Keratinocyte (primary cell): ENCODE results near the gene RSPH1. TPM values are rescaled to one million over a fixed set of nuclear protein-coding genes. Genes with fewer than 3 reads are reported as not detected.

Experiments
- DNase-seq: peaks from one replicate; pipeline ENCODE4 v3.0.0-alpha.2; 2011; ENCODE audit warnings: low read depth, missing footprints, low spot score
- FAIRE-seq: peaks from 2 replicates; lab custom pipeline; 2011; peaks lifted over from hg19 to GRCh38; lab: Jason Lieb, UNC
- H2AFZ ChIP-seq: 2 replicates; pipeline ENCODE4 v1.6.0; 2012; ENCODE audit warnings: low read length, control low read depth, inconsistent platforms; ENCODE audit not compliant: control insufficient read depth
- H3K27ac ChIP-seq: 2 replicates; pipeline ENCODE4 v1.5.1; 2011; ENCODE audit warnings: low read length; ENCODE audit not compliant: control insufficient read depth, insufficient read depth
- H3K27me3 ChIP-seq: 3 replicates; pipeline ENCODE4 v1.6.0; 2011; ENCODE audit warnings: low read length; ENCODE audit not compliant: control insufficient read depth, insufficient read depth; ENCODE audit errors: extremely low read depth
- H3K36me3 ChIP-seq, 2 experiments: 2 replicates in 1 of 2; 3 replicates in 1 of 2; pipeline ENCODE4 v1.5.1; 2011; ENCODE audit warnings: low read length in 2 of 2, mild to moderate bottlenecking in 1 of 2; ENCODE audit not compliant: control insufficient read depth in 2 of 2, insufficient read depth in 2 of 2; ENCODE audit errors: extremely low read depth in 1 of 2
- H3K4me1 ChIP-seq: 3 replicates; pipeline ENCODE4 v1.5.1; 2011; ENCODE audit warnings: low read length; ENCODE audit not compliant: control insufficient read depth, insufficient read depth; ENCODE audit errors: extremely low read depth
- H3K4me2 ChIP-seq: 3 replicates; pipeline ENCODE4 v1.6.0; 2011; ENCODE audit warnings: low read depth, low read length; ENCODE audit not compliant: control insufficient read depth, insufficient read depth; ENCODE audit errors: extremely low read depth
- H3K4me3 ChIP-seq, 3 experiments: fragments of 200-600 bp in 1 of 3; sonication (generic) in 1 of 3; 2 replicates in 2 of 3; 3 replicates in 1 of 3; pipeline ENCODE4 v1.5.1; 2011 to 2016; ENCODE audit warnings: low read length in 3 of 3, mild to moderate bottlenecking in 3 of 3, control low read depth in 2 of 3, inconsistent platforms in 1 of 3, low read depth in 1 of 3, mixed read lengths in 1 of 3, mixed run types in 1 of 3, moderate library complexity in 1 of 3; ENCODE audit not compliant: control insufficient read depth in 2 of 3, insufficient read depth in 2 of 3; ENCODE audit errors: extremely low read depth in 1 of 3
- H3K79me2 ChIP-seq: 2 replicates; pipeline ENCODE4 v1.6.0; 2012; ENCODE audit warnings: low read length; ENCODE audit not compliant: control insufficient read depth, insufficient read depth
- H3K9ac ChIP-seq: 3 replicates; pipeline ENCODE4 v1.6.0; 2011; ENCODE audit warnings: low read length; ENCODE audit not compliant: control insufficient read depth, insufficient read depth; ENCODE audit errors: extremely low read depth
- H3K9me1 ChIP-seq: 3 replicates; pipeline ENCODE4 v1.6.0; 2011; ENCODE audit warnings: low read length; ENCODE audit not compliant: control insufficient read depth, insufficient read depth; ENCODE audit errors: extremely low read depth
- H3K9me3 ChIP-seq: 2 replicates; pipeline ENCODE4 v1.5.1; 2012; ENCODE audit warnings: low read depth, low read length; ENCODE audit not compliant: control insufficient read depth
- H4K20me1 ChIP-seq: 3 replicates; pipeline ENCODE4 v1.6.0; 2011; ENCODE audit warnings: low read length; ENCODE audit not compliant: control insufficient read depth, insufficient read depth; ENCODE audit errors: extremely low read depth
- EZH2 ChIP-seq: IDR thresholded peaks from one replicate; pipeline ENCODE4 v1.6.1; 2012; ENCODE audit warnings: inconsistent platforms, mild to moderate bottlenecking, low read length, moderate library complexity
- dilution Hi-C: fragments of 300-500 bp; cut with MboI; formaldehyde crosslinking; loops from one replicate; pipeline ENCODE4 v1.7.0; 2020; ENCODE audit warnings: low sequenced_read_pairs; ENCODE audit not compliant: extremely low pct_ligation_motif_present
- polyA plus RNA-seq, 5 experiments: library from polyadenylated mRNA; depleted of rRNA in 3 of 5; stranded (reverse) in 3 of 5; stranded (forward) in 1 of 5; unstranded in 1 of 5; fragments of >200 nt; gene quantifications; 1 replicate in 1 of 5; 2 replicates in 3 of 5; 3 replicates in 1 of 5; pipeline versions ENCODE4 v1.2.1 to v1.2.3, GENCODE V29; 2011 to 2012; ENCODE audit warnings: missing spikeins in 2 of 5, low read depth in 1 of 5, low replicate concordance in 1 of 5
- TF ChIP-seq, protein P1 (sequence below), 3 experiments: IDR thresholded peaks in 1 of 3; conservative IDR thresholded peaks in 1 of 3; optimal IDR thresholded peaks in 1 of 3; 2 replicates in 2 of 3; 3 replicates in 1 of 3; pipeline versions ENCODE3 to v1.5.1; 2011; ENCODE audit warnings: low read length in 3 of 3, mild to moderate bottlenecking in 3 of 3, moderate library complexity in 2 of 3, control low read depth in 1 of 3, inconsistent platforms in 1 of 3; ENCODE audit not compliant: insufficient read depth in 2 of 3; ENCODE audit errors: extremely low read depth in 1 of 3

Gene RSPH1
- polyA plus RNA-seq, 1 donor (not counting 4 experiments of a cell fraction or from before 2014, with no cell fraction given), result 0.50 TPM

DNA sequence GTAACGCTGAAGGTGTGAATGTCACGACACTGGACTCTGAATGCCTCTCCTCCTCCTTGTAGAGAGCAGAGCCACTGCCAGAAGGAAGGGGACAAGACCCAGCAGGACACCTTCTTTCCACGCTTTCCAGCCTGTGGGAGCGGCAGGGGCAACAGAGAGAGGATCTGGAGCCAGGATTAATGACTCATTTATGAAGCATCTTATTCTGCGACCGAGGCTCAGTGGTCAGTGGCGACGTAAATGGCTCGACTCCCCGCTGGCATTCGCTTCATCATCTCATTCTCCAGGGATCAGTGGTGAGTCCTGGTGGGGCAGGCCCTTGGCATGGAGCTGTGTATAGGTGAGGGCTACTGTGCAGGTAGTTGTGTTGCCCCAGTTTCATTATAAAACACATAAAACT, 22.2 kb upstream of the RSPH1 start:
- peaks cover 8 to 9% of the 10 kb centered on the region in 2 experiments for H3K36me3 ChIP-seq
- H3K27me3 ChIP-seq, result no peaks in the 10 kb centered on the region
- no peak for FAIRE-seq
- no peak for DNase-seq
- no peak overlapping the region for H3K27ac ChIP-seq
- peaks cover 8% of the 10 kb centered on the region for H3K4me1 ChIP-seq
- H3K9me1 ChIP-seq, result no peaks in the 10 kb centered on the region
- H3K4me3 ChIP-seq, result no peak overlapping the region
- dilution Hi-C loops, result no loop called here
- H3K4me2 ChIP-seq, result no peak overlapping the region
- H4K20me1 ChIP-seq, result no peaks in the 10 kb centered on the region
- no peak overlapping the region for H3K9ac ChIP-seq
- H3K79me2 ChIP-seq, result no peaks in the 10 kb centered on the region
- no peak overlapping the region for H2AFZ ChIP-seq
- TF ChIP-seq, protein P1, sequence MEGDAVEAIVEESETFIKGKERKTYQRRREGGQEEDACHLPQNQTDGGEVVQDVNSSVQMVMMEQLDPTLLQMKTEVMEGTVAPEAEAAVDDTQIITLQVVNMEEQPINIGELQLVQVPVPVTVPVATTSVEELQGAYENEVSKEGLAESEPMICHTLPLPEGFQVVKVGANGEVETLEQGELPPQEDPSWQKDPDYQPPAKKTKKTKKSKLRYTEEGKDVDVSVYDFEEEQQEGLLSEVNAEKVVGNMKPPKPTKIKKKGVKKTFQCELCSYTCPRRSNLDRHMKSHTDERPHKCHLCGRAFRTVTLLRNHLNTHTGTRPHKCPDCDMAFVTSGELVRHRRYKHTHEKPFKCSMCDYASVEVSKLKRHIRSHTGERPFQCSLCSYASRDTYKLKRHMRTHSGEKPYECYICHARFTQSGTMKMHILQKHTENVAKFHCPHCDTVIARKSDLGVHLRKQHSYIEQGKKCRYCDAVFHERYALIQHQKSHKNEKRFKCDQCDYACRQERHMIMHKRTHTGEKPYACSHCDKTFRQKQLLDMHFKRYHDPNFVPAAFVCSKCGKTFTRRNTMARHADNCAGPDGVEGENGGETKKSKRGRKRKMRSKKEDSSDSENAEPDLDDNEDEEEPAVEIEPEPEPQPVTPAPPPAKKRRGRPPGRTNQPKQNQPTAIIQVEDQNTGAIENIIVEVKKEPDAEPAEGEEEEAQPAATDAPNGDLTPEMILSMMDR (optimal IDR thresholded peaks at IDR 0.05 in 1 of 3, IDR thresholded peaks at IDR 0.05 in 1 of 3, conservative IDR thresholded peaks at IDR 0.05 in 1 of 3; ENCODE audit: extremely low read depth in 1 of 3, insufficient read depth in 2 of 3, low read length in 3 of 3), result no peak
- no peak for TF ChIP-seq EZH2
- H3K9me3 ChIP-seq, result no peaks in the 10 kb centered on the region

- Histone ChIP-seq H3K36me3 (peaks cover 3 to 9% of the 10 kb centered on the region in 2 experiments), H3K4me1 (peaks cover 10% of the 10 kb centered on the region), H3K9me3 (no peaks in the 10 kb centered on the region), H3K9ac (no peak overlapping the region), H3K4me3 (no peak overlapping the region), H3K79me2 (no peaks in the 10 kb centered on the region), H3K4me2 (no peak overlapping the region), H3K27ac (no peak overlapping the region), H3K27me3 (no peaks in the 10 kb centered on the region), H2AFZ (no peak overlapping the region), H4K20me1 (no peaks in the 10 kb centered on the region), H3K9me1 (no peaks in the 10 kb centered on the region)
- dilution Hi-C loops, result no loop called here
- DNase-seq (no peak), FAIRE-seq (no peak)
- TF ChIP-seq EZH2, result no peak
- TF ChIP-seq, protein P1 (optimal IDR thresholded peaks at IDR 0.05 in 1 of 3, IDR thresholded peaks at IDR 0.05 in 1 of 3, conservative IDR thresholded peaks at IDR 0.05 in 1 of 3; ENCODE audit: extremely low read depth in 1 of 3, insufficient read depth in 2 of 3, low read length in 3 of 3), result no peak
These were observed 19.9 kb upstream of the RSPH1 start for GRCh38 chr21:42515708-42516502.
